HEK293 (cell line): Measurements from ENCODE around the gene DDTL.
"Not testable (repeated sequence)": the region's sequence is repeated elsewhere in the genome, so short reads cannot be mapped to it uniquely, and the experiment has no call there.

Experiments used
- CTCF ChIP-seq: fragments of 450-650 bp; formaldehyde crosslinking; IDR thresholded peaks from 2 replicates; pipeline ENCODE4 v1.5.1; 2016; ENCODE audit warnings: missing biosample characterization, missing genetic modification characterization
- ZNF202 ChIP-seq: fragments of 450-650 bp; formaldehyde crosslinking; IDR thresholded peaks from 2 replicates; pipeline ENCODE4 v1.5.1; 2016; ENCODE audit warnings: missing biosample characterization, missing genetic modification characterization, borderline replicate concordance
- ZNF24 ChIP-seq: fragments of 450-650 bp; formaldehyde crosslinking; IDR thresholded peaks from 2 replicates; pipeline ENCODE4 v1.5.1; 2016; ENCODE audit warnings: missing biosample characterization, missing genetic modification characterization
- ZNF416 ChIP-seq: fragments of 450-650 bp; formaldehyde crosslinking; IDR thresholded peaks from 2 replicates; pipeline ENCODE4 v1.5.1; 2016; ENCODE audit warnings: missing biosample characterization, missing genetic modification characterization
- ZXDB ChIP-seq: fragments of 450-650 bp; formaldehyde crosslinking; IDR thresholded peaks from 2 replicates; pipeline ENCODE4 v1.5.1; 2016; ENCODE audit warnings: missing biosample characterization, missing genetic modification characterization

- TF ChIP-seq ZNF24 (tag by site-specific recombination); CTCF (tag by site-specific recombination); ZXDB; ZNF416; ZNF202: not testable (repeated sequence)
Measured at GRCh38 chr22:23953485-23953884, 13.2 kb upstream of the DDTL start.
